Subcutaneous adipose tissue (tissue), 4 donors: Measurements from ENCODE around the gene ZNF800. TPM values are rescaled to one million over a fixed set of nuclear protein-coding genes. Genes with fewer than 3 reads are reported as not detected.

ENCODE experiments used
- total RNA-seq, 4 donors: library from RNA; depleted of rRNA; stranded (reverse); fragments of >200 nt; gene quantifications; one replicate each; pipeline ENCODE4 v1.1.0, GENCODE V29; 2016
- TF ChIP-seq, protein P1 (sequence below): fragments of 450-650 bp; IDR thresholded peaks from one replicate; pipeline ENCODE4 v1.5.1; 2016; ENCODE audit warnings: low read depth, mild to moderate bottlenecking, control low read depth, antibody characterized with exemption, moderate library complexity

The ZNF800 gene
- total RNA-seq, 4 donors from 2014 or later: 31.3 to 57.7 (median 33.1) TPM

DNA sequence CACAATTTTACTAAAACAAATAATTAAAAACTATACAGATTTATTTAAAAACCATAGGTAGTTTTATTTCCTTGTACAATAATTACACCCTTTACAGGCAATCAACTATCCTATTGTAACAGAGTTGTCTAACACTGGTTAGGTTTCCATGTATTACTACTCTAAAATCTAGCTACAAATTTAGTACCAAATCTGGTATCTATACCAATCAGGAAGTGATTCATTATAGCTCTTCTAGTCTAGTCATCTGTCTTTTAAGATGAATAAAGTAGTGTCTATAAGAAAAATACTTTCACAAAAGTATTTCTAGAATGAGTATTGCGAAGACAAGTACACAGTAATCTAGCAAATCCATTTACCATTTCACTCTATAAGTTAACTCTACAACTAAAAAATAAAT, 16.9 kb downstream of the ZNF800 start:
- TF ChIP-seq, protein P1, sequence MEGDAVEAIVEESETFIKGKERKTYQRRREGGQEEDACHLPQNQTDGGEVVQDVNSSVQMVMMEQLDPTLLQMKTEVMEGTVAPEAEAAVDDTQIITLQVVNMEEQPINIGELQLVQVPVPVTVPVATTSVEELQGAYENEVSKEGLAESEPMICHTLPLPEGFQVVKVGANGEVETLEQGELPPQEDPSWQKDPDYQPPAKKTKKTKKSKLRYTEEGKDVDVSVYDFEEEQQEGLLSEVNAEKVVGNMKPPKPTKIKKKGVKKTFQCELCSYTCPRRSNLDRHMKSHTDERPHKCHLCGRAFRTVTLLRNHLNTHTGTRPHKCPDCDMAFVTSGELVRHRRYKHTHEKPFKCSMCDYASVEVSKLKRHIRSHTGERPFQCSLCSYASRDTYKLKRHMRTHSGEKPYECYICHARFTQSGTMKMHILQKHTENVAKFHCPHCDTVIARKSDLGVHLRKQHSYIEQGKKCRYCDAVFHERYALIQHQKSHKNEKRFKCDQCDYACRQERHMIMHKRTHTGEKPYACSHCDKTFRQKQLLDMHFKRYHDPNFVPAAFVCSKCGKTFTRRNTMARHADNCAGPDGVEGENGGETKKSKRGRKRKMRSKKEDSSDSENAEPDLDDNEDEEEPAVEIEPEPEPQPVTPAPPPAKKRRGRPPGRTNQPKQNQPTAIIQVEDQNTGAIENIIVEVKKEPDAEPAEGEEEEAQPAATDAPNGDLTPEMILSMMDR: no peak

DNA sequence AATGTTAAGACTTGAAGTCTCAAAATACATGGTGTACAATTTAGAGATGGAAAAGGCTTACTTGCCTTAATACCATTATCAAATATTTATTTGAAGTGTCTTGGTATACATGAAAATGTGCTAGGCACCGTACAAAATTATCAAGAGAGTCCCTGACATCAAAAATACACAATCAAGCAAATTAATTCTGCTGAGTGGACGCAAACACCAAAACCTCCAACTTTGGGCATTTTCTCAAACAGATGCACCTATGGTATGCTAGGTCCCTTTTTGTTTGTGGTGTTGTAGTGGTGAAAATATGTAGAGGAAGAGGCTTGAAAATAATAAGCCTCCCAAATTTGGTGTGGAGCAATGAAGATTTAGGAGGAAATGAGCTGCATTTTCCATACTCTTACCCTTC, 24.8 kb downstream of the ZNF800 start:
- TF ChIP-seq, protein P1: no peak

DNA sequence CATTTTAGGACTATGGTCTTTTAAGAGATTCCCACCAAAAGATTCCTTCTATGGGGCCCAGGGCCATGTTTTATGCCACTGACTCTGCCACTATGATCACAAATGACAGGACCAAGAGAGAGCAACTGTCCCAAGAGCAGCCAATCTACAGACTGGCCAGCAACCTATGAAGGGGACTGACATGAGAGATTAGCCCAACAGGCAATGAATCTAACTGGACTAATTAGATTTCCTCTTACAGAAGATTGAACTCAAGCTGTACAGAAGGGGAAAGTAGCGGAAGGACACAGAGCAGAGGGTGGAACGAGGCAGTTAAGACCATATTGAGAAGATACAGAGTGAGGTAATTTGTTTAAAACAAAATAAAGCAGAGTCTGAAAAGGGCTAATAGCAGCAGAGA, 25.8 kb downstream of the ZNF800 start:
- TF ChIP-seq, protein P1: no peak

DNA sequence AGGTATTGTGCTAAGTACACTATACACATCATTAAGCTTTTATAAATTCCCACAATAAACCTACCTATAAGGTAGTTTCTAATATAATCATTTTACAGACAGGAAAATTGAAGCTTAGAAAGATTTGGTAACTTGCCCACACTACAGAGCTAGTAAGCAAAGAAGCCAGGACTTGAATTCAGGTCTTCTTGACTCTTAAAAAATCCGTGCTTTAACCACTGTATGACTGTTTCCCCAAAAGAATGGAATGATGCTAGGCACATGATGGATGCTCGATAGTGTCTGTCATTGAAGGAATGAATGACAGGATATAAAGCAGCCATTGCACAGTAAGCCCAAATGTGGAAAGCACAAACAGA, 26.6 kb downstream of the ZNF800 start:
- TF ChIP-seq, protein P1: no peak

DNA sequence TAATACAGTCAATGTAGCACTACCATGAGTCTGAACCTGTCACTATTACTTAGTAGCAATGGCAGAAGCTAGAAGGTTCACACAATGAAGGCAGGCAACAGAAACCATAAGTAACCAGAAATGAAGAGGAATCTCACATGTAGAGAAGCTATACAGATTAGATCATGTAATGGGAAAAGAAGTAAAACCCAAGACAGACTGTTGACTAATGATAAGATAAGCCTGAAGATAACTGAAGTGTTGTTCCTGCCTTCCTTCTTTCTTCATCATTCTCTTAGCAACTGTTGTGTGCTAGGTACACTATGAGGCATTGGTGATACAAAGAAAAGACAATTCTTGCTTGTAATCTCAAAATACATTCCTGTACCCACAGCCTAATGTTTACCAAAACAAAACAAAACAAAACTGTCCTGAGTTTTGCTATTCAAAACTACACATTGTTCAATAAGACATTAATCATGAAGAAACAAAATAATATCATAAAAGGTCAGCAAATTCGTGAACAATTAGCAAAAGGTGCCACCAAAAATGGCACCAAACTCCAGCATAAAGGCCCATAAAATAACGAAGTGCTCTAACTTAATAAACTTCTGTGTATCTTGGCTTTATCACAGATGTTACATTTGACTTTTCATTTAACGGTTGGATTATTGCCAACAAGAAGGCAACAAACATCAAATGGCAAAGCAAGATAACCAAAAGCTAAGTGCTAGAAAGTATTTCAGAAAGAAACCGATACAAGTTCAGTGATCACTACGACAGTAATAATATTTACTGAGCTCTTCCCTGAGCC, 27.1 kb downstream of the ZNF800 start:
- TF ChIP-seq, protein P1: no peak

DNA sequence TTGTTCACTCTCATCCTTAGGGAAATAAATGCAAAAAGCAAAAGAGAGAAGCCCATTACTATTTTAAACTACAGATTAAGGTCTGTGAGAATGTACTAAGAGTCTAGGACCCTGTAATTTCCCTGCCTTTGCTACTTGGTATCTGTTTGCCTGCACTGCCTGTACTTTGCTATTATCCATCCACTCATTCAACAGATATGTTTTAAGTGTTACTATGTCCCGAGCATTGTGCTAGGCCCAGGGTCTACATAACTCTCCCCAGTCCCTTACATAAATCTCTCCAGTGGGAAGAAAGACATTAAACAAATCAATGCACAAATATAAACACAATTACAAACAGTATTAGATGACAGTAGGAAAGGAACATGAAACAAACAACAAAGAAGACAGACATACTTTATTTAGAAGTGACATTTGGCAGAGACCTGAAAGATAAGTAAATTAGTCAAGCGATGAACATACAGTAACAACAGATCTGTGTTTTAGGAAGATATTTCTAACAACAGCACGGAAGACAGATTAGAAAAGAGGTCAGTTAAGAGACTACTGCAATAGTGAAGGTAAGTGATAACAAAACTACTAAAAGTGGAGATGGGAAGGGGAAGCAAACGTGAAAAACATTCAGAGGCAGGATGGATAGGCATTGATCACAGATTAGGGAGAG, 30.0 kb downstream of the ZNF800 start:
- TF ChIP-seq, protein P1: no peak

DNA sequence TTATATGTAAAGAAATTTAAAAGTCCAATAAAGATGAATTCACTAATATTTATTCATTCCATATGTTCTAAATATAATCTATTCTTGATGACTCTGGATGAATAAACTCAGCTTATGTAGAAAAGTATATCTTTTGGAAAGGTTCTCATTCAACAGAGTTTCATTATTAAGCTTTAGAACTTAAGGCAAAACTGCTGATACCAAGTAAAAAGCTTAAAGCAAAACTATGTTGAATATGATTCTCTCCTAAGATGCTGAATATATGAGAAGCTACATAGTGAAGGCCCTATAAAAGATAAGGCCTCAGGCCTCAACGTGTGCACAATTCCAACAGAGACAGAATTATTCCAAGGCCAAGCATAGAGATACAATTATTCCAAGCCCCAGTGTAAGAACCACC, 30.8 kb downstream of the ZNF800 start:
- TF ChIP-seq, protein P1: no peak
